Endodermal cell (in vitro differentiated cells): Measurements from ENCODE around the gene VPS35L. TPM values are rescaled to one million over a fixed set of nuclear protein-coding genes. Genes with fewer than 3 reads are reported as not detected.
A peak's percentile ranks its signal among the peaks of the same experiment; 100 is the strongest.

Experiments
- DNase-seq: peaks from one replicate; pipeline ENCODE4 v3.0.0-alpha.2; 2017
- H3K27ac ChIP-seq: 2 replicates; pipeline ENCODE4 v1.5.1; 2013; ENCODE audit warnings: mild to moderate bottlenecking, low read depth, low read length, moderate library complexity
- H3K27me3 ChIP-seq: 2 replicates; pipeline ENCODE4 v1.6.1; 2013; ENCODE audit warnings: mild to moderate bottlenecking, low read length, moderate library complexity; ENCODE audit not compliant: insufficient read depth, control insufficient read depth, poor library complexity, severe bottlenecking
- H3K36me3 ChIP-seq: 2 replicates; pipeline ENCODE4 v1.7.0; 2013; ENCODE audit warnings: mild to moderate bottlenecking, low read length, moderate library complexity; ENCODE audit not compliant: control insufficient read depth, insufficient read depth
- H3K4me1 ChIP-seq: one replicate; pipeline ENCODE4 v1.7.0; 2013; ENCODE audit warnings: low read length; ENCODE audit not compliant: control insufficient read depth, insufficient read depth
- H3K4me3 ChIP-seq: 2 replicates; pipeline ENCODE4 v1.5.1; 2013; ENCODE audit warnings: mild to moderate bottlenecking, low read length, moderate library complexity
- H3K9ac ChIP-seq: 2 replicates; pipeline ENCODE4 v1.6.1; 2013; ENCODE audit warnings: mild to moderate bottlenecking, low read length, moderate library complexity; ENCODE audit not compliant: poor library complexity, severe bottlenecking; ENCODE audit errors: extremely low read depth
- H3K9me3 ChIP-seq: 2 replicates; pipeline ENCODE4 v1.6.1; 2013; ENCODE audit warnings: mild to moderate bottlenecking, low read length, moderate library complexity; ENCODE audit not compliant: control insufficient read depth
- H3K27ac Mint-ChIP-seq: 2 replicates; pipeline ENCODE4 v1.8.0; 2020; ENCODE audit warnings: mixed read lengths
- H3K27me3 Mint-ChIP-seq: 2 replicates; pipeline ENCODE4 v1.8.0; 2021; ENCODE audit warnings: mild to moderate bottlenecking, mixed read lengths; ENCODE audit not compliant: insufficient read depth
- H3K36me3 Mint-ChIP-seq: 2 replicates; pipeline ENCODE4 v1.8.0; 2020; ENCODE audit warnings: low read depth, mixed read lengths
- H3K4me1 Mint-ChIP-seq: 2 replicates; pipeline ENCODE4 v1.8.0; 2020; ENCODE audit warnings: mixed read lengths
- H3K4me3 Mint-ChIP-seq: 2 replicates; pipeline ENCODE4 v1.8.0; 2020; ENCODE audit warnings: mild to moderate bottlenecking, moderate library complexity, mixed read lengths
- H3K9me3 Mint-ChIP-seq: 2 replicates; pipeline ENCODE4 v1.8.0; 2020; ENCODE audit warnings: mild to moderate bottlenecking, mixed read lengths
- CTCF ChIP-seq: fragments of 200-600 bp; sonication (generic); conservative IDR thresholded peaks from 2 replicates; pipeline ENCODE4 v1.5.0; 2021; ENCODE audit warnings: antibody characterized with exemption, mild to moderate bottlenecking
- WGBS, 2 experiments: methylation state at CpG; one replicate each; pipeline versions ENCODE4 v1.1.5 to v1.1.7; 2013; ENCODE audit warnings: missing lambda C conversion rate in 2 of 2, mixed read lengths in 1 of 2; ENCODE audit not compliant: insufficient coverage in 1 of 2, insufficient read length in 1 of 2; 5-methylcytosine and 5-hydroxymethylcytosine counted together
- total RNA-seq, 2 donors: library from RNA; stranded (reverse); fragmentation: NEBNext Ultra II Directional in 1 of 2; extraction: Animal tissue kit (Norgen Biotek cat#: 25700) in 1 of 2; gene quantifications; 2 replicates in 1 of 2; 3 replicates in 1 of 2; pipeline ENCODE4 v1.2.1, GENCODE V29; 2021

Gene VPS35L
- total RNA-seq, 2 donors from 2014 or later, result 61.5 to 82.0 TPM

GRCh38 chr16:19710191-19710908 is 154.8 kb downstream of the VPS35L start:
- Mint-ChIP-seq H3K27ac (peak overlapping the region; percentile 80), H3K36me3 (peaks cover 72% of the 10 kb centered on the region), H3K4me1 (peaks cover 28% of the 10 kb centered on the region), H3K9me3 (no peaks in the 10 kb centered on the region), H3K27me3 (no peaks in the 10 kb centered on the region), H3K4me3 (no peak overlapping the region)
- Histone ChIP-seq H3K27me3 (no peaks in the 10 kb centered on the region), H3K4me1 (peaks cover 13% of the 10 kb centered on the region), H3K36me3 (peaks cover 87% of the 10 kb centered on the region), H3K27ac (peak overlapping the region; percentile 61), H3K9me3 (no peaks in the 10 kb centered on the region), H3K9ac (peak overlapping the region; percentile 63), H3K4me3 (peak overlapping the region; percentile 49)
- no peak for DNase-seq
- WGBS, 2 experiments, result 63 to 79% methylated on average over 18 to 23 of the region's 23 CpGs
- no peak for TF ChIP-seq CTCF

DNA sequence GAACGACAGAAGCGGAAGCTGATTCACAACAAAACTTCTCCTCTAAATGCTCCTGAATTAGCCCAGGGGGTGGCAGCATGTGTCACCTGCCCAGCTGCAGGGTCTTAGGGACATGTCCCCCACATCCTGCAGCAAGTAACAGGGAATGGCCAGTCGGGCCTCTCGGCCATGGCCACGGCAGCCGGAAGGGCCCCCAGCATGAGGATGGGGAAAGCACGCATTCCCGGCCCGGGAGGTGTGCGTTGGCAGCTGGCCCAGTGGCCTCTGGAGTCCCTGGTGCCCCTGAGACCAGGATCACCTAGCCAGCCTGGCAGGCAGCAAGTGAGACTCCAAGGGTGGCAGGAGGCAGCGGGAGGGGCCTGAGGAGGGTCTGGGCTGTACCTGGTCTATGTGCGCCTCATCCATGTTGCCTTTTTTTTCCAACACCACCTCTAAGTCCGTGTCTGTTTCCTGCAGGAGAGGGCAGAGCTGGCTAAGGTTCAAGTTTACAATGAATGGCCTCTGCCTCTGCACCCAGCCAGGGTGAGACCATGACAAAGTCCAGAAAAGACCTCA is 155.6 kb downstream of the VPS35L start:
- H3K9me3 ChIP-seq, result no peaks in the 10 kb centered on the region
- H3K4me1 ChIP-seq, result peaks cover 13% of the 10 kb centered on the region
- H3K27ac Mint-ChIP-seq, result peak overlapping the region; percentile 87
- H3K9me3 Mint-ChIP-seq, result no peaks in the 10 kb centered on the region
- no peak for DNase-seq
- H3K36me3 ChIP-seq, result peaks cover 84% of the 10 kb centered on the region
- peak; percentile 20 for TF ChIP-seq CTCF
- H3K27me3 ChIP-seq, result no peaks in the 10 kb centered on the region
- no peak overlapping the region for H3K9ac ChIP-seq
- H3K4me3 Mint-ChIP-seq, result no peak overlapping the region
- H3K4me1 Mint-ChIP-seq, result peaks cover 29% of the 10 kb centered on the region
- peak overlapping the region; percentile 49 for H3K4me3 ChIP-seq
- H3K27me3 Mint-ChIP-seq, result no peaks in the 10 kb centered on the region
- WGBS, 2 experiments, result 85 to 89% methylated on average over 6 to 13 of the region's 13 CpGs
- H3K36me3 Mint-ChIP-seq, result peaks cover 68% of the 10 kb centered on the region
- H3K27ac ChIP-seq, result no peak overlapping the region

DNA sequence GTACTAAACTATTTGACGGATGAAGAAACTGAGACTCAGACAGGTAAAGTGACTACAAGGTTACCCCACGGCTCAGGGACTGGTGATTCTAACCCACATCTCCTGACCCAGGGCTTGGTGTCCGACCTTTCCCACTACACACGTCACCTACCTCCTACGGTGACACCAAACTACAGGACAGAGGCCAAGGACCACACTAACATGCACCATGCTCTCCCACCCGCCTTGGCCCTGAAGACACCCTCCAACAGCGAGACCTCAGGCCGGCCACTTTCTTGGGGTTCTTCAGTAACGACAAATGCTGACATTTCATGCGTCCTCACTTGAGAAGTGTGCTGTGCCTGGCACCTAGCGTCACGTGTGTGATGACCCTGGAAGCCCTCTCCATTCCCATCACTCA is 156.1 kb downstream of the VPS35L start:
- H3K27me3 Mint-ChIP-seq, result no peaks in the 10 kb centered on the region
- no peak overlapping the region for H3K4me3 Mint-ChIP-seq
- H3K4me1 Mint-ChIP-seq, result peaks cover 35% of the 10 kb centered on the region

More for the DNA sequence above, 156.1 kb downstream of the VPS35L start:
- no peak for TF ChIP-seq CTCF
- Mint-ChIP-seq H3K36me3 (peaks cover 62% of the 10 kb centered on the region), H3K27ac (peak overlapping the region; percentile 87), H3K9me3 (no peaks in the 10 kb centered on the region)
- H3K27me3 ChIP-seq, result no peaks in the 10 kb centered on the region
- H3K9me3 ChIP-seq, result no peaks in the 10 kb centered on the region
- H3K36me3 ChIP-seq, result peaks cover 78% of the 10 kb centered on the region
- H3K27ac ChIP-seq, result no peak overlapping the region
- H3K9ac ChIP-seq, result no peak overlapping the region
- DNase-seq, result no peak
- peaks cover 13% of the 10 kb centered on the region for H3K4me1 ChIP-seq
- H3K4me3 ChIP-seq, result no peak overlapping the region
- 95 to 97% methylated on average over 5 to 12 of the region's 12 CpGs for WGBS, 2 experiments
